Jurkat, Clone E6-1 (cell line): ENCODE measurements around the gene RFPL3.

Experiments
- DNase-seq: peaks from one replicate; pipeline ENCODE4 v3.0.0-alpha.2; 2011; ENCODE audit warnings: low read depth, low spot score
- H3K4me3 ChIP-seq: 2 replicates; pipeline ENCODE4 v1.5.1; 2011; ENCODE audit warnings: mild to moderate bottlenecking, low read length, control low read depth, moderate library complexity

Gene RFPL3

DNA sequence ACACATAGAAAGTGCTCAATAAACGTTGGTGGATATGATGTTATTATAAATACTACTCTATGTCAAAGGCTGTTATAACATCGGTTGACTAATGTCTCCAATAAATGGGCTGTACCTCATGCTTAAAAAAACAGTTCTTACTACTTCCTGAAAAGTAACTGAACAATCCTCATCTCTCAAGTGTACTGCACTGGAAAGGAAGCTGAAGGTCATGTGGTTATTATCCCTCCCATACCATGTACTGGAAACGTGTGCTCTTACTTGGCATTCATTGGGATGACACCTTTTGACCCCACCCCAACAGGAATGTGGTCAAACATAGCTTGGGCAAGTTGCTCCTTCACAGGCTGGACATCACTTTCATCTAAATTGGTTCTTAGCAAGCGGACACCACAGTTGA, 43.8 kb downstream of the RFPL3 start:
- H3K4me3 ChIP-seq: no peak overlapping the region
- no peak for DNase-seq

DNA sequence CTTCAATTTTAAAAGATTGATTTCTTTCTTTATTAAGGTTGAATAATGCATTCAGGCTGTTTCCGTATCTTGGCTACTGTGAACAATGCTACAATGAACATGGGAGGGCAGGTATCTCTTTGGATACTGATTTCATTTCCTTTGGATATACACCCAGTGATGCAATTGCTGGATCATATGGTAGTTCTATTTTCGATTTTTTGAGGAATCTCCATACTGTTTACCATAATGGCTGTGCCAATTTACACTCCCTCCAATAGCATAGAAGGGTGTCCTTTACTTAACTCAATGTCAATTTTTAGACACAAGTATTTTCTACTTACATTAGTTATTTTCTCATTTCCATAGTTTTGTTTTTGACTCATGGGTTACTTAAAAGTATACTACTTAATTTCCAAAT, 46.4 kb downstream of the RFPL3 start:
- H3K4me3 ChIP-seq: no peak overlapping the region
- DNase-seq: no peak

DNA sequence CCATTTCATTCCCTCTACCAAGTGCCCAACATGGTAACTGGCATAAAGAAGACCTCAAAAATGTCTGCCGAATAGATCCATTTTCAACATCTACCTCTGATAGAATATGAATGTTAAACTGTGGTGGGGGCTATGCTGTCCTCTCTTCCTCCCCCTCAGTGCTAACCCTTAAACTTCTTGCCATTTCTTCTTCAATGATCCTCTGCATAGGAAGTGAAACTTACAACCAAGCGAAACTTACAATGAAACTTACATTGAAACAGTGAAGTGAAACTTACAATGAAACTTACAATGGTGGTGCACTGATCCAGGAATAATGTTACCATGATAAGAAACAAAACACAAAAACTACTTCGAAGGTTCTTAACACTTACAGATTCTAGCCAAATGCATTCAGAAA, 49.6 kb downstream of the RFPL3 start:
- no peak for DNase-seq
- H3K4me3 ChIP-seq: no peak overlapping the region

DNA sequence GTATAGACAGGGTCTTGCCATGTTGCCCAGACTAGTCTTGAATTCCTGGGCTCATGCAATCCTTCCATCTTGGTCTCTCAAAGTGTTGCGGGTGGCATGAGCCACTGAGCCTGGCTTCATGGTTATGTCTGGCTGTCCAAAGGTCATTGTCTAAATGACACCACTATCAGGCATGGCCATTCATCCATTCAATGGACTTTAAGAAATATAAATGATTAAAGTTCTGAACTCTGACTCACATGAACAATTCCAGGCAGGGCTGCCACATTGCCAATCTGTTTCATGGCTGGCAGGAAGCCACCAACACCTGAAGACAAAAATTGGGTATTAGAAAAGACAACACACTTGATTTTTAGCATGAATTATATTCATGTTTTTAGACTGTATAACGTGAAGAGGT, 50.3 kb downstream of the RFPL3 start:
- no peak for DNase-seq
- no peak overlapping the region for H3K4me3 ChIP-seq

DNA sequence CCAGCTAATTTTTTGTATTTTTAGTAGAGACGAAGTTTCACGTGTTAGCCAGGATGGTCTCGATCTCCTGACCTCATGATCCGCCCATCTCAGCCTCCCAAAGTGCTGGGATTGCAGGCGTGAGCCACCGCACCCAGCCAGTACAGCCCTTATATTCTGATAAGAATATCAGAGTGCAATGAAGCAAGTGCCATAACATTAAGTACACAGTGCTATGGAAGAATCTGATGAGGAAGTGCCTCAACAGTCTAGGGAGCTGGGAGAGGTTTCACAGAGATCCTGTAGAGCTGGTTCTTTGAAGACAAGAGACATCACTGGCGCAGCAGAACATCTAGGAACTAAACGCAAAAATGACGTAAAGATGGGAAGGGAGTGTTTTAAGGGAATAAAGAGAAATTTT, 52.3 kb downstream of the RFPL3 start:
- no peak for DNase-seq
- no peak overlapping the region for H3K4me3 ChIP-seq

DNA sequence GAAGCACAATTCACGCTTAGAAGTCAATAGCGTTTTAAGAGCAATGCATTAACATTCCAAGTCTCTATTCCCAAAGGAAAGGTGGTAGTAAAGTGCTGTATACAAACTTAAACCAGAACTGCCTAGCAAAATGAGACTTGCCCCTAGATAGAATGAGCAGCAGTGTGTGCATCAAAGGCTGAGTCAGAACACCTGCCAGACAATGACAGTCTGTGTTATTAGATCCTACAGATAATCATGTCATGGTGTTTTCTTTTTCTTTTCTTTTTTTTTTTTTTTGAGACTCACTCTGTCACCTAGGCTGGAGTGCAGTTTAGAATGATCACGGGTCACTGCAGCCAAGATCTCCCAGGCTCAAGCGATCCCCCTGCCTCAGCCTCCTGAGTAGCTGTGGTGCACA, 52.8 kb downstream of the RFPL3 start:
- DNase-seq: no peak
- peak overlapping the region; percentile 66 for H3K4me3 ChIP-seq
